Smooth muscle cell (in vitro differentiated cells): ENCODE results near the gene NHLRC4. TPM values are rescaled to one million over a fixed set of nuclear protein-coding genes. Genes with fewer than 3 reads are reported as not detected.

Experiments used
- DNase-seq: peaks from one replicate; lab custom pipeline; 2025; ENCODE audit not compliant: unreplicated experiment; lab: John Stamatoyannopoulos, UW
- H2AFZ ChIP-seq: fragments of 200-600 bp; sonication (generic); 2 replicates; pipeline ENCODE4 v1.6.0; 2016; ENCODE audit warnings: antibody characterized with exemption, low read depth, mild to moderate bottlenecking
- H3F3A ChIP-seq: fragments of 200-600 bp; sonication (generic); 2 replicates; pipeline ENCODE4 v1.6.0; 2017; ENCODE audit warnings: antibody characterized with exemption, low read depth
- H3K27ac ChIP-seq: fragments of 200-600 bp; sonication (generic); 2 replicates; pipeline ENCODE4 v1.5.1; 2016; ENCODE audit warnings: low read depth, mild to moderate bottlenecking
- H3K27me3 ChIP-seq: fragments of 200-600 bp; sonication (generic); 2 replicates; pipeline ENCODE4 v1.6.1; 2016; ENCODE audit warnings: low read depth, mild to moderate bottlenecking
- H3K36me3 ChIP-seq: fragments of 200-600 bp; sonication (generic); 2 replicates; pipeline ENCODE4 v1.5.1; 2016; ENCODE audit warnings: low read depth
- H3K4me1 ChIP-seq: fragments of 200-600 bp; sonication (generic); 2 replicates; pipeline ENCODE4 v1.5.1; 2016; ENCODE audit warnings: low read depth
- H3K4me2 ChIP-seq: fragments of 200-600 bp; sonication (generic); 2 replicates; pipeline ENCODE4 v1.6.0; 2016; ENCODE audit warnings: mild to moderate bottlenecking
- H3K4me3 ChIP-seq: fragments of 200-600 bp; sonication (generic); 2 replicates; pipeline ENCODE4 v1.5.1; 2016; ENCODE audit warnings: mild to moderate bottlenecking
- H3K79me2 ChIP-seq: fragments of 200-600 bp; sonication (generic); 2 replicates; pipeline ENCODE4 v1.6.0; 2016; ENCODE audit warnings: low read depth, mild to moderate bottlenecking
- H3K9ac ChIP-seq: fragments of 200-600 bp; sonication (generic); 2 replicates; pipeline ENCODE4 v1.6.0; 2016; ENCODE audit warnings: low read depth
- H3K9me3 ChIP-seq: fragments of 200-600 bp; sonication (generic); replicated peaks from 2 replicates; pipeline ENCODE4 v1.5.1; 2016; ENCODE audit warnings: low read depth
- H4K20me1 ChIP-seq: fragments of 200-600 bp; sonication (generic); 2 replicates; pipeline ENCODE4 v1.6.0; 2016; ENCODE audit warnings: low read depth
- WGBS: methylation state at CpG from one replicate; pipeline ENCODE4 v1.1.7; 2016; ENCODE audit warnings: low lambda C conversion rate; 5-methylcytosine and 5-hydroxymethylcytosine counted together
- polyA plus RNA-seq: library from polyadenylated mRNA; unstranded; fragments of >200 nt; fragmentation: Nextera tagmentation; extraction: Ambion mirVana; gene quantifications from 2 replicates; pipeline ENCODE4 v1.2.1, GENCODE V29; 2016
- total RNA-seq: library from RNA; depleted of rRNA; stranded (reverse); fragments of >200 nt; gene quantifications from 2 replicates; pipeline ENCODE4 v1.2.3, GENCODE V29; 2014
- TF ChIP-seq, protein P1 (sequence below): fragments of 200-600 bp; sonication (generic); IDR thresholded peaks from 2 replicates; pipeline ENCODE4 v1.5.1; 2017; ENCODE audit warnings: borderline replicate concordance, mild to moderate bottlenecking, antibody characterized with exemption; ENCODE audit not compliant: insufficient read depth, poor library complexity, severe bottlenecking

NHLRC4 gene
- total and polyA plus RNA-seq, 2 experiments from 2014 or later, result 0.18 to 0.85 TPM

DNA sequence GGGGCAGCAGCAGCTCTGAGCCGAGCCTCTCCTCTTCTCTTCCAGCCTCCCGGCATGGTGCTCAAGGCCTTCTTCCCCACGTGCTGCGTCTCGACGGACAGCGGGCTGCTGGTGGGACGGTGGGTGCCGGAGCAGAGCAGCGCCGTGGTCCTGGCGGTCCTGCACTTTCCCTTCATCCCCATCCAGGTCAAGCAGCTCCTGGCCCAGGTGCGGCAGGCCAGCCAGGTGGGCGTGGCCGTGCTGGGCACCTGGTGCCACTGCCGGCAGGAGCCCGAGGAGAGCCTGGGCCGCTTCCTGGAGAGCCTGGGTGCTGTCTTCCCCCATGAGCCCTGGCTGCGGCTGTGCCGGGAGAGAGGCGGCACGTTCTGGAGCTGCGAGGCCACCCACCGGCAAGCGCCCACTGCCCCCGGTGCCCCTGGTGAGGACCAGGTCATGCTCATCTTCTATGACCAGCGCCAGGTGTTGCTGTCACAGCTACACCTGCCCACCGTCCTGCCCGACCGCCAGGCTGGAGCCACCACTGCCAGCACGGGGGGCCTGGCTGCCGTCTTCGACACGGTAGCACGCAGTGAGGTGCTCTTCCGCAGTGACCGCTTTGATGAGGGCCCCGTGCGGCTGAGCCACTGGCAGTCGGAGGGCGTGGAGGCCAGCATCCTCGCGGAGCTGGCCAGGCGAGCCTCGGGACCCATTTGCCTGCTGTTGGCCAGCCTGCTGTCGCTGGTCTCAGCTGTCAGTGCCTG lies 7.4 kb downstream of the NHLRC4 start:
- Histone ChIP-seq H3K9ac (no peak overlapping the region), H3K4me2 (no peak overlapping the region), H3K27ac (no peak overlapping the region), H4K20me1 (peaks cover 18% of the 10 kb centered on the region), H2AFZ (no peak overlapping the region), H3K4me1 (peaks cover 2% of the 10 kb centered on the region), H3K79me2 (peaks cover 13% of the 10 kb centered on the region), H3K27me3 (no peaks in the 10 kb centered on the region), H3F3A (no peaks in the 10 kb centered on the region), H3K4me3 (no peak overlapping the region), H3K9me3 (no peaks in the 10 kb centered on the region), H3K36me3 (no peaks in the 10 kb centered on the region)
- DNase-seq, result no peak
- WGBS, result 98% methylated on average over 46 of the region's 46 CpGs
- TF ChIP-seq, protein P1, sequence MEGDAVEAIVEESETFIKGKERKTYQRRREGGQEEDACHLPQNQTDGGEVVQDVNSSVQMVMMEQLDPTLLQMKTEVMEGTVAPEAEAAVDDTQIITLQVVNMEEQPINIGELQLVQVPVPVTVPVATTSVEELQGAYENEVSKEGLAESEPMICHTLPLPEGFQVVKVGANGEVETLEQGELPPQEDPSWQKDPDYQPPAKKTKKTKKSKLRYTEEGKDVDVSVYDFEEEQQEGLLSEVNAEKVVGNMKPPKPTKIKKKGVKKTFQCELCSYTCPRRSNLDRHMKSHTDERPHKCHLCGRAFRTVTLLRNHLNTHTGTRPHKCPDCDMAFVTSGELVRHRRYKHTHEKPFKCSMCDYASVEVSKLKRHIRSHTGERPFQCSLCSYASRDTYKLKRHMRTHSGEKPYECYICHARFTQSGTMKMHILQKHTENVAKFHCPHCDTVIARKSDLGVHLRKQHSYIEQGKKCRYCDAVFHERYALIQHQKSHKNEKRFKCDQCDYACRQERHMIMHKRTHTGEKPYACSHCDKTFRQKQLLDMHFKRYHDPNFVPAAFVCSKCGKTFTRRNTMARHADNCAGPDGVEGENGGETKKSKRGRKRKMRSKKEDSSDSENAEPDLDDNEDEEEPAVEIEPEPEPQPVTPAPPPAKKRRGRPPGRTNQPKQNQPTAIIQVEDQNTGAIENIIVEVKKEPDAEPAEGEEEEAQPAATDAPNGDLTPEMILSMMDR, result no peak

DNA sequence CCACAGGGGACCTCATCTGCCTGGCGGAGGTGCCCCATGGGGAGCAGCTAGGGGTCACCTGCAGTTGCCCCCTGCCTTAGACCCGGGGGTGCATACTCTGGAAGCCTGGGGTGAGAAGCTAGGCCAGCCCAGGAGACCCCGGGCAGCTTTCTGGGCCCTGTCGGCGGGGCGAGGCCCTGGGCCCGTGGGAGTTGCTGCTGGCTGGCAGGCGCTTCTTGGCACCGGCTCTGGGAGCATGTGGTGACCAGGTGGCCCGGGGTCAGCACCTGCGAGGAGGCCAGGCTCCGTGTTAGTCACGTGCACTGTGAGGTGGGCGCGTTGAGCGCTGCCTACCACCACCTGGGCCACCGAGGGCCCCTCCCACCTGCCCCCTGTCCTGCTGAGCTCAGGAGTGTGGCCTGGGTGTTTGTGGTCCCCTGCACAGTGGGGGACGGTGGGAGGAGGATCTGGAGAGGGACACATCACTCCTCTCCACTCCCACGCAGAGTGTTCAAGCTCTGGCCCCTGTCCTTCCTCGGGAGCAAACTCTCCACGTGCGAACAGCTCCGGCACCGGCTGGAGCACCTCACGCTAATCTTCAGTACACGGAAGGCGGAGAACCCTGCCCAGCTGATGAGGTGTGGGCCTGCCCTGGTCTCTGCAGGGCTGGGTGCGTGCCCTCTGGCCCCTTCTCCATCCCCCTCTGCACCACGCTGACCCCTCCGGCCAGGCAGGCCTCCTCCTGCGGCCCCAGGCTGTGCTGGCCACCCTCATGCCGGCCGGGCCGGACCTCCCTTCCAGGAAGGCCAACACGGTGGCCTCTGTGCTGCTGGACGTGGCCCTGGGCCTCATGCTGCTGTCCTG lies 8.8 kb downstream of the NHLRC4 start:
- no peaks in the 10 kb centered on the region for H3K9me3 ChIP-seq
- no peak overlapping the region for H3K9ac ChIP-seq
- H3K27me3 ChIP-seq, result no peaks in the 10 kb centered on the region
- TF ChIP-seq, protein P1, result no peak
- DNase-seq, result no peak
- H3K4me3 ChIP-seq, result no peak overlapping the region
- H3K36me3 ChIP-seq, result no peaks in the 10 kb centered on the region
- no peaks in the 10 kb centered on the region for H3F3A ChIP-seq
- peaks cover 6% of the 10 kb centered on the region for H3K79me2 ChIP-seq
- H2AFZ ChIP-seq, result no peak overlapping the region
- 97% methylated on average over 27 of the region's 36 CpGs for WGBS
- peaks cover 16% of the 10 kb centered on the region for H4K20me1 ChIP-seq
- no peak overlapping the region for H3K4me2 ChIP-seq
- H3K27ac ChIP-seq, result no peak overlapping the region
- H3K4me1 ChIP-seq, result no peaks in the 10 kb centered on the region

DNA sequence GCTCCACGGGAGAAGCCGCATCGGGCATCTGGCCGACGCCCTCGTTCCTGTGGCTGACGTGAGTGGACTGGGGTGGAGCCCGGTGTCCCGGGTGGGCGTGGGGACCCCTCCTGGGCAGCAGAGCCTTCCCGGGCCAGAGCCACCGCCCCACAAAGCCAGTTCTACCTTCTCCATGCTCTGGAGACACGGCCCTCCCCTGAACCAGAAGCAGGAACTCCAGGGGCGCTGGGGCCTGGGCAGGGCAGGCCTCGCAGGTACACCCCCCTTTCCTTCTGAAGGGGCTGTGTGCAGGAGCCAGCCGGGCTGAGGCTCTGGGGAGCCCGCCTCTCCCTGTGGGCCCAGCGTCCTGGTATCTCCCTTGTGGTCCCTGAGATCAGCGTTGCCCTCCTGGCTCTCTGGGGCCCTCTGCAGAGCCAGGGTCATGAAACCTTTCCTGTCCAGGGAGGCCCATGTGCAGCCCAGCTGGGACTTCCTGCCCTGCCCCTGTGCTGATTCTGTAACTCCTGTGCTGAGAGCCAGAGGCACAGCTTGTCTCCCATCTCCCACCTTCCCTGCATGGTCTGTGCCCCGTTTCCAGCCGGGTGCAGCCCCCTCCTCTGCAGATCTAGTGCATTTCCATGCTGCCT lies 9.5 kb downstream of the NHLRC4 start:
- H3K4me3 ChIP-seq, result no peak overlapping the region
- H3K27me3 ChIP-seq, result no peaks in the 10 kb centered on the region
- peaks cover 14% of the 10 kb centered on the region for H4K20me1 ChIP-seq
- H3K27ac ChIP-seq, result no peak overlapping the region
- no peak overlapping the region for H3K4me2 ChIP-seq
- H3K36me3 ChIP-seq, result no peaks in the 10 kb centered on the region
- no peaks in the 10 kb centered on the region for H3K9me3 ChIP-seq
- H3F3A ChIP-seq, result no peaks in the 10 kb centered on the region
- no peak overlapping the region for H3K9ac ChIP-seq
- TF ChIP-seq, protein P1, result no peak
- no peak overlapping the region for H2AFZ ChIP-seq
- WGBS, result 97% methylated on average over 21 of the region's 21 CpGs
- no peaks in the 10 kb centered on the region for H3K4me1 ChIP-seq
- H3K79me2 ChIP-seq, result peaks cover 3% of the 10 kb centered on the region
- no peak for DNase-seq
